Stimulated activated CD4-positive, alpha-beta T cell treated with anti-CD3 and anti-CD28 coated beads, TNF-alpha, amount 100 ng/mL, for 4 hours (primary cell): ENCODE results near the gene ACTMAP.
"Not testable (repeated sequence)": the region's sequence is repeated elsewhere in the genome, so short reads cannot be mapped to it uniquely, and the experiment has no call there.

Source experiments
- DNase-seq, 3 experiments: peaks; one replicate each; pipeline ENCODE4 v3.0.0-alpha.2; 2020; ENCODE audit warnings: low read depth in 3 of 3

ACTMAP gene

DNA sequence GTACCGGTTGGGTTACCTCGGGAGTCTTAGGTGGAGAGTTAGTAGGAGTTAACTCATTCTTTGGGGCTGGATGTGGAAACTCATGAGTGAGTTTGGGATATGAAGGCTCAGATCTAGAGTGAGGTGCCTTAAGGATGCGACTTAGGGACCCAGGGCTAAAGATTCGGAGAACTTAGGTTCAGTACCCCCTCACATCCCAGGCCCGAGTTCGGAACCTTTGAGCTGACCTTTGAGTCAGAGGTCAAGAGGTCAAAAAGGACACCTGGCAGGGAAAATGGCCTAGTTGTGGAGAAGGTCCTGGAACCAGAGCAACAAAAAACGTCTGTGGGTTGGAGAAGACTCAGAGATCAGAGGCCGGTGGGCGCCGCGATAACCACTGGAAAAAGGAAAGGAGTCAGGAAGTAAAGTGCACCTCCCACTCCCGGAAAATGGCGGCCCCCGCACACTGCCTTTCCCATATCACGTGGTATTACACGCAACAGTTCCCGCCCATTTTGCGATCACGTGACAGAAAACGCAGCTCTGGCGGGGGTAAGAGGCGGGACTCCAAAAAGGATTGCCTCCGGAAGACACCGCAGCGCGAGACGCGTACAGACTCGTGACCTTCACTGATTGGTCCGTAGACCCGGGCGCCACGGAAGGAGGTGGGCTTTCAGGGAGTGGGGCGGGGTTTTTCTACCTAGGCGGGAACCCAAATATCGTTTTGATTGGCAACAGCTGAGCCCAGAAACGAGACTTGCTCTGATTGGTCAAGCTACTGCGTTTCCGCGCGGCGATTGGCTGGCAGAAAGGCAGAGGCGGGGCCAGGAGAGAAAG is at the start of gene ACTMAP:
Gene ACTMAP, minus strand, starts transcription at position 420 of the 816 bp plus-strand sequence. CDS start 674 bp downstream, outside the sequence.
- DNase-seq = peak; percentile 92 to 99 (median 98)

DNA sequence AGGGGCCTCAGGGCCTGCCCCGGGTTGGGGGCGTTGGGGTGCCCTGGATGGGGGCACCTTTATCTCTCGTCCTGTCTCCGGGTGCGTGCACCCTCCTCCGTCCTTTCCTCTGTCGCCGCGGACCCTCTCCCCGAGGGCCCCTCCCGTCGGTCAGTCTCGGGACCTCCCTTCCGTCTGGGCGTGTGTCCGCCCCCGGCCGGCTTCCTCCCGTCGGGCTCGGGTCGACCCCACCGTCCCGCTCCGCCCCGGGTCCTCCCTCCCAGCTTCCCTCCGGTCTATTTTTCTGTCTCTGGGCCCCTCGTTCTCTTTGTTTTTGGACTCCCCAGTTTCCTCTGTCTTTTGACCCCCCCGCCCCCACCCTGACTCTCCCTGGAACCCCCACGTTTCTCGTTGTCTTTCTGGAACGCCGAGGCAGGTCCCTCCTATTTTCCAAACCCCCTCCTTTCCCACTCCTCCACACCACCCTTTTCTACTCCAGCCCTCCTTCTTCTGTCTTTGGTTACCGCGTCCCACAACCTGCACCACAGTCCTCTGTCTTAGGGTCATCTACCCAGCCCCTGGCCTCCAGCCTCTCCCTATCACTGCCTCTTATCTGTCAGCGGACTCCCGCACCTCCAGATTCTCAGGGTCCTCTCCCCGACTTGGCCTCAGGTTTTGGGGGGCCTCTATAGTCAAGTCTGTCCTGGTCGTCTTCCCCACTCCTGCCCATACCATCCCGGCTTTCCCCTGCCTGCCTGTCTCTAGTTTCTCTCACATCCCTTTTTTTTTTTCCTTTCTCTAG is 49.5 kb upstream of the ACTMAP start:
- no peak for DNase-seq

DNA sequence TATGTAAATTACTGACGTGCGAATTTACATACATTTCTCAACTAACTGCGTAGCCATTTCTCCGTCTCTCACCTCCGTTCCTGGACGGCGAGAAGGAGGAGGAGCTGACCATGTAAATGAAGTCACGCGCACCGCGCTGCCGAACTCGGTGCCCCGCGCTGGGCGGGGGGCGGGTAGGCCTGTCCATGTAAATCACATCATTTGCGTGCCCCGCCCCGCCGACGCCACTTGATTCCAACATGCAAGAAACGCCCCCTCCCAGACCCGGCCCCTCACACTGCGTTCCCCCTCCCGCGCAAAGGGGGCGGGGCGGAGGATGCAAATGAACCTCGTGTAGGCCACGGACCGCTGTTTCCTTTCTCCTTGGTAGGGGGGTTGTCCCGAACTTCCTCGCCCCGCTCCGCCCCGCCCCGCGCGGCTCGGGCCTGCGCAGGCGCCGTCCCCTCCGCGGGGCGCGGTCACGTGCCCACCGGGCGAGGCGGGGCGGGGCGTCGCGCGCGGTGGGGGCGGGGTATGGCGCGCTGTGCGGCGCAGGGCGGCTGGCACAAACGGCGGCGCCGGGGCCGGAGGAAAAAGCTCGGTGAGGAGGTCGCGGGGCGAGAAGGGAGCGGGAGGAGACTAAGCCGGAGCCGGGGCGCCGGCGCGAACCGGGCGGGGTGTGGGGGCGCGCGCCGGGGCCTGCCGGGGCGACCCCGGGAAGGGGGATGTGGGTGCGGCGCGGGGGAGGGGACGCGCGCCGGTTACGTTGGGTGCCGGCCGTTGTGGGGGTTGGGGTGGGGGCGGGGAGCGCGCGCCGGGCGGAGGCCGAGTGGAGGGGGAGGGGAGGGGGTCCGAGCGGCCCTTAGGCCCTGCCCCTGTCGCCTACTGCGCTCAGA is 48.6 kb upstream of the ACTMAP start, which contains the start of gene EGLN2:
Gene EGLN2, plus strand, starts transcription at position 509 of the 875 bp plus-strand sequence. CDS start 1,382 bp downstream, outside the sequence.
- peak; percentile 99 to 100 (median 100) for DNase-seq

- peak in 1 of 3 experiments; percentile 33 for DNase-seq
Measured at GRCh38 chr19:40797963-40798682, 47.8 kb upstream of the ACTMAP start.

- no peak for DNase-seq
Measured at GRCh38 chr19:40797166-40797962, 47.1 kb upstream of the ACTMAP start.

GRCh38 chr19:40791996-40792395 is 41.7 kb upstream of the ACTMAP start:
- DNase-seq = no peak

DNA sequence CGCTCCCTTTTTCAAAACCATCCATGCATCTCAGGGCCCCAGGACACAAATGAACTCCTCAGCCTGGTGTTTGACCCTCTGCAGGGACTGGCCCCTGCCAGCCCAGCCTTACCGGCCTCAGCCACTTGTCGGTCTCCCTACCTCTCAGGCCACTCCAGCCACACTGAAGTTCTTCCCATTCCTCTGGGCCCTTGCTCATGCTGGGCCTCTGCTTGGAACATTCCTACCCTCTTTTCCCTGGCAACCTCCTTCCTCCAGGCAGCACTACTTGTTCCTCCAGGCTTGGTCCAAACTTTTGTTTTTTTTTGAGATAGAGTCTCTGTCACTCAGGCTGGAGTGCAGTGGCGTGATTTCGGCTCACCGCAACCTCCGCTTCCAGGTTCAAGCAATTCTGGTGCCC is 41.1 kb upstream of the ACTMAP start:
- no peak for DNase-seq

DNA sequence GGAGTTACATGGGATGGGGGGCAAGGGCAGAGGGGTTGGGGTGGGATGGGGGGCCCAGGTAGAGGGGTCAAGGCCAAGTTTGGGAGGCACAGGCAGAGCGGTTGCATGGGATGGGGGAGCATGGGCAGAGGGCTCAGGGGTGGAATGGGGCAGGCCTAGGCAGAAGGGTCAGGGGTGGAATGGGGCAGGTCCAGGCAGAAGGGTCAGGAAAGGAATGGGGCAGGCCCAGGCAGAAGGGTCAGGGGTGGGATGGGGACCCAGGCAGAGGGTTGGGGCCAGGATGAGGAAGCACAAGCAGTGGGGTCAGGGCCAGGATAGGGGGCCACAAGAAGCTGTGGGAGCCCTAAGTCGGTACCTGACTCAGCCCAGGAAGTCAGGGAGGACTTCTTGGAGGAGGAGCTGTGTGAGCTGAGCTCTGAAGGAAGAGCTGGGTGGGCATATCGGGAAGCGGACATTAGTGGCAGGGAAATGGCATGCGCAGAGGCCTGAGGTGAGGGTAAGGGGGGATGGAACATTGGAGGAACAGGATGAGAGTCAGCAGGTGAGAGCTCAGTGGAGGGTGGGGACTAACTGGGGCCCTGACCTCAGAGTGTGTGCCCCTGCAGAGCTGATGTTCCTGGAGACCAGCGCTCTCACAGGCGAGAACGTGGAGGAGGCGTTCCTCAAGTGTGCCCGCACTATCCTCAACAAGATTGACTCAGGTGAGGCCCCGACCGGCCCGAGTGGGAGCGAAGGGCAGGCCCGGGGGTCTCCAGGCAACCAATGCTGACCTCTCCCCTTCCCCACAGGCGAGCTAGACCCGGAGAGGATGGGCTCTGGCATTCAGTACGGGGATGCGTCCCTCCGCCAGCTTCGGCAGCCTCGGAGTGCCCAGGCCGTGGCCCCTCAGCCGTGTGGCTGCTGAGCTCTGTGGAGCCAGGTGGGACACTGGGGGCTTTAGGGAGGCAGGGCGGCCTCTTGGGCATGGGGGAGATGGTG is 36.1 kb upstream of the ACTMAP start:
- no peak for DNase-seq

GRCh38 chr19:40785526-40785925 is 35.2 kb upstream of the ACTMAP start:
- no peak for DNase-seq

DNA sequence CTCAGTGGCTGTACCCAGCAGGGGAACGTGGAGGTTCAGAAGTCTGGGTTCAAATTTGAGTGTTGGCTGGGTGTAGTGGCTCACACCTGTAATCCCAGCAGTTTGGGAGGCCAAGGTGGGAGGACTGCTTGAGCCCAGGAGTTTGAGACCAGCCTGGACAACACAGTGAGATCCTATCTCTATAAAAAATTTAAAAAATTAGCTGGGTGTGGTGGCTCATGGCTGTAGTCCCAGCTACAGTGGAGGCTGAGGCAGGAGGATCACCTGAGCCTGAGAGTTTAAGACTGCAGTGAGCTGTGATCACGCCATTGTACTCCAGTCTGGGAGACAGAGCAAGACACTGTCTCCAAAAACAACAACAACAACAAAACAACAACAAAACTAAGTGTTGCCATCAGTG is 33.9 kb upstream of the ACTMAP start:
- DNase-seq = not testable (repeated sequence)

DNA sequence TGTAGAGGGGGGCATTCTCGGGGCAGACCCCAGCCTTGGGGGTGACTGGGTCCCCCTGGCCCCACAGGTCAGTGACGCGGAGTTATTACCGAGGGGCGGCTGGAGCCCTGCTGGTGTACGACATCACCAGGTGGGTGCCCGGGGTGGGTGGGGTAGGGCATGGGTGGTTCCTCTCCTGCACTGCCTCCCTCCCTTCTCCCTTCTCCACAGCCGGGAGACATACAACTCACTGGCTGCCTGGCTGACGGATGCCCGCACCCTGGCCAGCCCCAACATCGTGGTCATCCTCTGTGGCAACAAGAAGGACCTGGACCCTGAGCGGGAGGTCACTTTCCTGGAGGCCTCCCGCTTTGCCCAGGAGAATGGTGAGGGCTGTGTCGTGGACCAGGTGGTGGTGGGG is 33.4 kb upstream of the ACTMAP start:
- DNase-seq = no peak

GRCh38 chr19:40781140-40781539 is 30.9 kb upstream of the ACTMAP start:
- no peak for DNase-seq

GRCh38 chr19:40780582-40780981 is 30.3 kb upstream of the ACTMAP start:
- DNase-seq = no peak

DNA sequence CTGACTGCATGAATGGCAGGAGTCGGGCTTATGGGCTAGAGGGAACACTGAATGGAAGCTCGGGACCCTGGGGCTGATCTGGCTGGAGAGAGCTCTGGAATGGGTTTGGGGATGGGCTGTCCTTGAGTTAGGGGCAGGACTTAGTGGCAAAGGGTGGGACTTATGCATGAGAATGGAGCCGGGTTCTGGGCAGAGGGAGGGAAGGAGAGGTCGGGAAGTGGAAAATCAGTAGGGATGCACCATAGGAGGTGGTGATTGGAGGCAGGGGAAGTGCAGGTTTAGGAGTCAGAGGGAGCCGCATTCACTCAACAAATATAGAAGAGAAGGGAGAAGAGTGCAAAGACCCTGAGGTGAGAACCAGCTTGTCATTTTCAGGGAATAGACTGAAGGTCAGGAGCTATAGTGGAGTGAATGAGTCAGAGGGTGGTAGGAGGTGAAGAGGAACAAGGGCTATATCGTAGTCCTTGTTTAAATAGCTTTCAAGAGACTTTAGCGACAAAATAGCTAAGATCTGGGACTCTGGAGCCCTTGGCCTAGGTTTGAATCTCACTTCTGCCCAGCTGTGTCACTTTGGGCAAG is 28.5 kb upstream of the ACTMAP start:
- DNase-seq = no peak

- peak; percentile 99 to 100 (median 100) for DNase-seq
Measured at GRCh38 chr19:40777937-40778705, 27.8 kb upstream of the ACTMAP start, which contains the start of gene RAB4B. Gene RAB4B, plus strand, starts transcription at chr19:40778247. Its CDS starts 129 bp downstream, at chr19:40778376.

DNA sequence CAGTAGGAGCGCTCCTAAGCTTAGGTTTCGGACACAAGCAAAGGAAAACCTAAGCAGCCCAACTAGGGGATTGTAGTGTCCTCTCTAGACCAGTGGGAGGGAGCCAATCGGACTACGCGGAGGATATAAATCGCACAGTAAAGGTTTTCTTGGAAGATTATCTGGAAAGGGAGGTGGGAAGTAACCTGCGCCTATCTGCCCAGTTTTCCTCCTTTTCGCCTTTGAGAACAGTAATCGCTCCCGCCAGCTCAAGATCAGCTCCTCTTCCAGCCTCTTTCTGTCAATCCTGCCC is 27.3 kb upstream of the ACTMAP start:
- DNase-seq = no peak

DNA sequence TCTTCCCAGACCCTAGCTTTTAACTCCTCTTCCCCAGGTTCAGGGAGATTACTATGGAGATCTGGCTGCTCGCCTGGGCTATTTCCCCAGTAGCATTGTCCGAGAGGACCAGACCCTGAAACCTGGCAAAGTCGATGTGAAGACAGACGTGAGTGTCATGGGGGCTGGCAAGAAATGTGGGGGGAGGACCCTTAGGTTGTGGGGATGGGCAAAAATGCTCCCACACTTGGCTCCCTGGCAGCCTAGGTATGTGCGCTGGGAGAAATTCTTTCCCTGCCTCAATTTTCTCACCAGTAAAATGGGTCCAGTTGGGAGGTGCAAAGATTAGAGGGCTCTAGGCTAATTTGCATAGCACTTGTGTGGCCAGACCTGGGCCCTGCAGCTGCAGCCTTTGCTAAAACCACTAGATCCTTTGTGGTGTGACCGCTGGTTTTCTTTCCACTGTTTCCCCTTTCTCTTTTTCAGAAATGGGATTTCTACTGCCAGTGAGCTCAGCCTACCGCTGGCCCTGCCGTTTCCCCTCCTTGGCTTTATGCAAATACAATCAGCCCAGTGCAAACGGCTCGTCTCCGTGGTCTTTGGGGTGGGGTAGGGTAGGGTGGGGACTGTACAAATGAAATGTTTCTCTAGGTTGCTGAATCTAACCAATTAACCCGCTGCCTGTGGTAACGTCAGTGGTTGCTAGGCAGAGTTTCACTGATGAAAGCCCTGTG is 26.8 kb upstream of the ACTMAP start:
- peak; percentile 57 to 81 (median 79) for DNase-seq
